Gastroesophageal sphincter (tissue), 4 donors: ENCODE measurements around the gene AHI1. TPM values are rescaled to one million over a fixed set of nuclear protein-coding genes. Genes with fewer than 3 reads are reported as not detected.

Experiments
- ATAC-seq: fragments of 150-250 bp; one replicate; pipeline ENCODE4 v1.9.1; 2016; ENCODE audit warnings: mild to moderate bottlenecking, moderate library complexity
- H3K27ac ChIP-seq, 4 donors: fragments of 200-600 bp; sonication (generic) in 3 of 4; 1 replicate in 3 of 4; 2 replicates in 1 of 4; pipeline ENCODE4 v1.5.1; 2016 to 2019
- H3K27me3 ChIP-seq: fragments of 200-600 bp; sonication (generic); one replicate; pipeline ENCODE4 v1.5.1; 2019
- H3K36me3 ChIP-seq, 2 donors: fragments of 200-600 bp; sonication (generic); one replicate each; pipeline ENCODE4 v1.5.1; 2019; ENCODE audit warnings: control low read depth in 1 of 2
- H3K4me1 ChIP-seq, 3 donors: fragments of 200-600 bp; sonication (generic); 1 replicate in 2 of 3; 2 replicates in 1 of 3; pipeline ENCODE4 v1.5.1; 2016 to 2019; ENCODE audit warnings: control low read depth in 2 of 3
- H3K4me3 ChIP-seq, 2 donors: fragments of 200-600 bp; sonication (generic); one replicate each; pipeline ENCODE4 v1.5.1; 2019; ENCODE audit warnings: mild to moderate bottlenecking in 1 of 2, moderate library complexity in 1 of 2
- H3K9me3 ChIP-seq, 3 donors: fragments of 200-600 bp; sonication (generic); one replicate each; pipeline ENCODE4 v1.5.1; 2017 to 2019; ENCODE audit warnings: control low read depth in 2 of 3
- EP300 ChIP-seq: sonication (generic); formaldehyde crosslinking; IDR thresholded peaks from one replicate; pipeline ENCODE4 v1.6.1; 2017; ENCODE audit warnings: antibody characterized with exemption, mild to moderate bottlenecking
- POLR2A ChIP-seq, 2 donors: fragments of 450-650 bp; IDR thresholded peaks; one replicate each; pipeline ENCODE4 v1.6.1; 2017; ENCODE audit warnings: antibody characterized with exemption in 2 of 2, mild to moderate bottlenecking in 2 of 2, moderate library complexity in 1 of 2
- POLR2AphosphoS5 ChIP-seq: sonication (generic); formaldehyde crosslinking; IDR thresholded peaks from one replicate; pipeline ENCODE4 v1.6.1; 2017; ENCODE audit warnings: antibody characterized with exemption
- WGBS, 2 donors: methylation state at CpG; one replicate each; pipeline ENCODE4 v1.1.5; 2018; ENCODE audit warnings: low coverage in 1 of 2; 5-methylcytosine and 5-hydroxymethylcytosine counted together
- total RNA-seq, 4 donors: library from RNA; depleted of rRNA; stranded (reverse); fragments of >200 nt; gene quantifications; one replicate each; pipeline ENCODE4 v1.1.0, GENCODE V29; 2016
- TF ChIP-seq, protein P1 (sequence below), 4 experiments: fragments of 200-600 bp in 2 of 4; fragments of 450-650 bp in 2 of 4; sonication (generic) in 1 of 4; IDR thresholded peaks; one replicate each; pipeline ENCODE4 v1.5.1; 2017 to 2019; ENCODE audit warnings: antibody characterized with exemption in 4 of 4, mild to moderate bottlenecking in 2 of 4, moderate library complexity in 2 of 4

The AHI1 gene
- total RNA-seq, 4 donors from 2014 or later = 16.7 to 35.9 (median 27.0) TPM

DNA sequence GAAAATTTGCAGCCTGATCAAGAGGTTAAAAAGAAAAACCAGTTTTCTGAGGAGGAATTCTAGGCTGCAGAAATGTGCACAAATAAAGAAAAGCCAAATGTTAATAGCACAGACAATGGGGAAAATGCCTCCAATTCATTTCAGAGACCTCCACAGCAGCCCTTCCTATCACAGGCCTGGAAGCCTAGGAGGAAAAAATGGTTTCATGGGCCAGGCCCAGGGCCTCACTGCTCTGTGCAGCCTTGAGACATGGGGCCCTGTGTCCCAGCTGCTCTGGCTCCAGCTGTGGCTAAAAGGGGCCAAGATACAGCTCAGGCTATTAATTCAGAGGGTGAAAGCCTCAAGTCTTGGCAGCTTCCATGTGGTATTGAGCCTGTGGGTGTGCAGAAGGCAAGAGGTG lies 18.9 kb downstream of the AHI1 start:
- no peak overlapping the region for H3K27ac ChIP-seq
- no peak for ATAC-seq
- TF ChIP-seq, protein P1, sequence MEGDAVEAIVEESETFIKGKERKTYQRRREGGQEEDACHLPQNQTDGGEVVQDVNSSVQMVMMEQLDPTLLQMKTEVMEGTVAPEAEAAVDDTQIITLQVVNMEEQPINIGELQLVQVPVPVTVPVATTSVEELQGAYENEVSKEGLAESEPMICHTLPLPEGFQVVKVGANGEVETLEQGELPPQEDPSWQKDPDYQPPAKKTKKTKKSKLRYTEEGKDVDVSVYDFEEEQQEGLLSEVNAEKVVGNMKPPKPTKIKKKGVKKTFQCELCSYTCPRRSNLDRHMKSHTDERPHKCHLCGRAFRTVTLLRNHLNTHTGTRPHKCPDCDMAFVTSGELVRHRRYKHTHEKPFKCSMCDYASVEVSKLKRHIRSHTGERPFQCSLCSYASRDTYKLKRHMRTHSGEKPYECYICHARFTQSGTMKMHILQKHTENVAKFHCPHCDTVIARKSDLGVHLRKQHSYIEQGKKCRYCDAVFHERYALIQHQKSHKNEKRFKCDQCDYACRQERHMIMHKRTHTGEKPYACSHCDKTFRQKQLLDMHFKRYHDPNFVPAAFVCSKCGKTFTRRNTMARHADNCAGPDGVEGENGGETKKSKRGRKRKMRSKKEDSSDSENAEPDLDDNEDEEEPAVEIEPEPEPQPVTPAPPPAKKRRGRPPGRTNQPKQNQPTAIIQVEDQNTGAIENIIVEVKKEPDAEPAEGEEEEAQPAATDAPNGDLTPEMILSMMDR (IDR thresholded peaks at IDR 0.05) = no peak
- no peak for TF ChIP-seq POLR2A (IDR thresholded peaks at IDR 0.05)
- no peak for TF ChIP-seq EP300
- no peak for TF ChIP-seq POLR2AphosphoS5
- H3K36me3 ChIP-seq = peaks cover 0 to 76% of the 10 kb centered on the region in 2 donors
- no peaks in the 10 kb centered on the region for H3K27me3 ChIP-seq
- no peak overlapping the region for H3K4me3 ChIP-seq
- H3K4me1 ChIP-seq = no peaks in the 10 kb centered on the region
- H3K9me3 ChIP-seq = peaks cover 0 to 28% (median 4%) of the 10 kb centered on the region in 3 donors

DNA sequence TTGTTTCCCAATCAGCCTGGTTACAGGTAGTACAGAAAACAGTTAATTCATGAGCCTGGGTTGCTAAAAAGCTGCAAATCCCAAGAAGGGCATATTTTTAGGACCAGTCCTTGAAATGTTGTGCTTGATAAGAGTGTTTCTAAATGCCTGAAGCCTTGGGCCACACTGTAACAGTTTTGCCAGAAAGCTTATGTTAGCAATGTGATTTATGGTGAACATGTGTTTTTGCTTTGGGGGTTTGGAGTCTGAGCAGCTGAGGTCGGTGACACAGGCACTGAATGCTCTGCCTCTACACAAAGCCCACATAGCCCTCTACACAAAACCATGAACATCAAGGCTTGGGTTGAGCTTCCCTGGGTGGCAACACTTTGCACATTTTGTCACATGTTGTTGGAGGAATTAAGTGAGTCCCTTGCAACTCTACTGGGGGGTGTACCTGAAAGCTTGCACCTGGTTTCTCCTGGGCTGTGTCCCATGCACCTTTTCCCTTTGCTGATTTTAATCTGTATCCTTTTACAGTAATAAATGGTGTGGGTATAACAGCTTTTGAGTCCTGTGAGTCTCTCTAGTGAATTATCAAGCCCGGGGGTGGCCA lies 22.2 kb downstream of the AHI1 start:
- Histone ChIP-seq H3K4me3 (no peak overlapping the region), H3K36me3 (peaks cover 0 to 61% of the 10 kb centered on the region in 2 donors), H3K4me1 (no peaks in the 10 kb centered on the region), H3K9me3 (no peaks in the 10 kb centered on the region), H3K27ac (no peak overlapping the region), H3K27me3 (no peaks in the 10 kb centered on the region)
- ATAC-seq = no peak
- TF ChIP-seq POLR2A (IDR thresholded peaks at IDR 0.05) (no peak), EP300 (no peak), POLR2AphosphoS5 (no peak)
- TF ChIP-seq, protein P1 (IDR thresholded peaks at IDR 0.05) = no peak
- 40% methylated on average over 2 of the region's 2 CpGs; no CpG with 5 or more reads in 1 of the 2 donors for WGBS, 2 donors

DNA sequence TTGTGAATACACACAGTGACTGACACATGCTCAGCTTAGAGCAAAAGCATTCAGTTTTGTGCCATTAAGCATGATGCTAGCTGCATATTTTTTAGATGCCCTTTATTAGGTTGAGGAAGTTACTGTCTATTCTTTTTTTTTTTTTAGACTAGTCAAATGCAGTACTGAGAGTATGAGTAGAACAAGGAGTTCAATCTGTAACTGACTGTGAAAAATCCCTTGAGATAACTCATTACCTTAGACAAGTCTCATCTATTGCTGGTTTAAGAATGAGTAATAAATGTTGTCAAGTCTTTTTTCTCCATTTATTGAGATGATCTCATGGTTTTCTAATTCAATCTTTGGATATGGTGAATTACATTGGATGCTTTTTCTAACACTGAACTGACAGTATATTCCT lies 23.2 kb downstream of the AHI1 start:
- Histone ChIP-seq H3K4me3 (no peak overlapping the region), H3K4me1 (no peaks in the 10 kb centered on the region), H3K27me3 (no peaks in the 10 kb centered on the region), H3K36me3 (peaks cover 0 to 51% of the 10 kb centered on the region in 2 donors), H3K9me3 (no peaks in the 10 kb centered on the region), H3K27ac (no peak overlapping the region)
- no peak for ATAC-seq
- TF ChIP-seq POLR2AphosphoS5 (no peak), EP300 (no peak)
- TF ChIP-seq, protein P1 (IDR thresholded peaks at IDR 0.05) = no peak

DNA sequence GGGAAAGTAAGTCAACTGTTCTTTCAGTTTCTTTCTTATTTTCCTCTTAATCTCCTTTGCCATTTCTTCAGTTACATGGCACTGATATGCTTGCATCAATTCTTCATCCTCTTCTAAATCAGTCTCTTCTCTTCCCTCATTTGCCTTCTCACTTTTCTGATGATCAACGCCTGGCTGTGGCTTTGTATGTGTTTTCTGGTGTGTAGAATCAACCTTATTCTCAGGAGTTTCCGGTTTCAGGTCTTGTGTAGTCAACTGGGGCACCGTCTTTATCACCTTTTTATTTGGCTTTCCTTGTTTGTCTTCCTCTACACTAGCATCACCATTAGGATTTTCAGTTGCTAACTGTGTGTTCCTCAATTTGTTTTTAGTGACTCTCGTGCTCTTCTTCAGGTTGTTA lies 31.6 kb downstream of the AHI1 start:
- H3K27ac ChIP-seq = no peak overlapping the region
- TF ChIP-seq POLR2A (IDR thresholded peaks at IDR 0.05) (no peak), POLR2AphosphoS5 (no peak), EP300 (no peak)
- TF ChIP-seq, protein P1 (IDR thresholded peaks at IDR 0.05) = no peak
- no peaks in the 10 kb centered on the region for H3K9me3 ChIP-seq
- 79 to 91% methylated on average over 3 to 4 of the region's 4 CpGs for WGBS, 2 donors
- H3K4me3 ChIP-seq = no peak overlapping the region
- no peak for ATAC-seq
- H3K4me1 ChIP-seq = no peaks in the 10 kb centered on the region
- peaks cover 0 to 55% of the 10 kb centered on the region in 2 donors for H3K36me3 ChIP-seq
- H3K27me3 ChIP-seq = no peaks in the 10 kb centered on the region

DNA sequence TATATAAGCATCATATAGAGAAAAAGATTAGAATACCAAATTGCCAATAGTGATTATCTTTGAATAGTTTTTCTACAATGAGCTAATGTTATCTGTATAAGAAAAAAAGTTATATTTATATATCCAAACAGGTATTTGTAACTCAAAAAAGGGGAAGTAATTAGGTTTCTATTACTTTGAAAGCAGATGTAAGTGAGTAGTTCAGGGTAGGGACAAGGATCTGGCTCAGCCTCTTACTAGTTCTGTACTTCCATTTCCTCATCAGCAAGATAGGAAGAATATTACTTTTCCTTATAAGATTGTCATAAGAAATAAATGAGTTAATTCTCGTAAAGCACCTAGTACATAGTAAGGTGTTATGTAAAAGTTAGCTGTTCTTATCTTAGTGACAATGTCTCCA lies 32.2 kb downstream of the AHI1 start:
- ATAC-seq = no peak
- H3K36me3 ChIP-seq = peaks cover 0 to 52% of the 10 kb centered on the region in 2 donors
- TF ChIP-seq POLR2A (IDR thresholded peaks at IDR 0.05) (no peak), EP300 (no peak), POLR2AphosphoS5 (no peak)
- TF ChIP-seq, protein P1 (IDR thresholded peaks at IDR 0.05) = no peak
- 80 to 100% methylated on average over 1 of the region's 1 CpG for WGBS, 2 donors
- no peaks in the 10 kb centered on the region for H3K27me3 ChIP-seq
- no peaks in the 10 kb centered on the region for H3K4me1 ChIP-seq
- no peak overlapping the region for H3K4me3 ChIP-seq
- H3K9me3 ChIP-seq = no peaks in the 10 kb centered on the region
- H3K27ac ChIP-seq = no peak overlapping the region
